Nephron progenitor cell (in vitro differentiated cells): ENCODE measurements around the gene TRDN.

Source experiments
- DNase-seq: peaks from one replicate; pipeline ENCODE4 v3.0.0; 2021
- H3K27ac Mint-ChIP-seq: 2 replicates; pipeline ENCODE4 v1.8.0; 2021; ENCODE audit warnings: mild to moderate bottlenecking, moderate library complexity, mixed read lengths
- H3K27me3 Mint-ChIP-seq: 2 replicates; pipeline ENCODE4 v1.8.0; 2021; ENCODE audit warnings: mild to moderate bottlenecking, low read depth, mixed read lengths; ENCODE audit not compliant: poor library complexity
- H3K36me3 Mint-ChIP-seq: 2 replicates; pipeline ENCODE4 v1.8.0; 2021; ENCODE audit warnings: low read depth, mixed read lengths
- H3K4me1 Mint-ChIP-seq: 2 replicates; pipeline ENCODE4 v1.8.0; 2021; ENCODE audit warnings: mixed read lengths
- H3K4me3 Mint-ChIP-seq: 2 replicates; pipeline ENCODE4 v1.8.0; 2021; ENCODE audit warnings: mild to moderate bottlenecking, moderate library complexity, mixed read lengths
- H3K9me3 Mint-ChIP-seq: 2 replicates; pipeline ENCODE4 v1.8.0; 2021; ENCODE audit warnings: mild to moderate bottlenecking, moderate library complexity, mixed read lengths
- TF ChIP-seq, protein P1 (sequence below): fragments of 200-600 bp; sonication (generic); IDR thresholded peaks from 2 replicates; pipeline ENCODE4 v1.5.0; 2021; ENCODE audit warnings: antibody characterized with exemption

TRDN gene

GRCh38 chr6:123629258-123629941 is 7.3 kb downstream of the TRDN start:
- TF ChIP-seq, protein P1, sequence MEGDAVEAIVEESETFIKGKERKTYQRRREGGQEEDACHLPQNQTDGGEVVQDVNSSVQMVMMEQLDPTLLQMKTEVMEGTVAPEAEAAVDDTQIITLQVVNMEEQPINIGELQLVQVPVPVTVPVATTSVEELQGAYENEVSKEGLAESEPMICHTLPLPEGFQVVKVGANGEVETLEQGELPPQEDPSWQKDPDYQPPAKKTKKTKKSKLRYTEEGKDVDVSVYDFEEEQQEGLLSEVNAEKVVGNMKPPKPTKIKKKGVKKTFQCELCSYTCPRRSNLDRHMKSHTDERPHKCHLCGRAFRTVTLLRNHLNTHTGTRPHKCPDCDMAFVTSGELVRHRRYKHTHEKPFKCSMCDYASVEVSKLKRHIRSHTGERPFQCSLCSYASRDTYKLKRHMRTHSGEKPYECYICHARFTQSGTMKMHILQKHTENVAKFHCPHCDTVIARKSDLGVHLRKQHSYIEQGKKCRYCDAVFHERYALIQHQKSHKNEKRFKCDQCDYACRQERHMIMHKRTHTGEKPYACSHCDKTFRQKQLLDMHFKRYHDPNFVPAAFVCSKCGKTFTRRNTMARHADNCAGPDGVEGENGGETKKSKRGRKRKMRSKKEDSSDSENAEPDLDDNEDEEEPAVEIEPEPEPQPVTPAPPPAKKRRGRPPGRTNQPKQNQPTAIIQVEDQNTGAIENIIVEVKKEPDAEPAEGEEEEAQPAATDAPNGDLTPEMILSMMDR: no peak
- Mint-ChIP-seq H3K4me1 (no peaks in the 10 kb centered on the region), H3K36me3 (no peaks in the 10 kb centered on the region), H3K27ac (no peak overlapping the region), H3K9me3 (no peaks in the 10 kb centered on the region), H3K27me3 (no peaks in the 10 kb centered on the region), H3K4me3 (no peak overlapping the region)
- DNase-seq: no peak

- no peak for DNase-seq
- TF ChIP-seq, protein P1: no peak
- H3K4me3 Mint-ChIP-seq: no peak overlapping the region
- no peaks in the 10 kb centered on the region for H3K36me3 Mint-ChIP-seq
- H3K27ac Mint-ChIP-seq: no peak overlapping the region
- H3K27me3 Mint-ChIP-seq: no peaks in the 10 kb centered on the region
- no peaks in the 10 kb centered on the region for H3K9me3 Mint-ChIP-seq
- H3K4me1 Mint-ChIP-seq: no peaks in the 10 kb centered on the region
Measured at GRCh38 chr6:123625696-123626095, 11.1 kb downstream of the TRDN start.

GRCh38 chr6:123622780-123623179 is 14.0 kb downstream of the TRDN start:
- no peaks in the 10 kb centered on the region for H3K9me3 Mint-ChIP-seq
- TF ChIP-seq, protein P1: no peak
- H3K4me1 Mint-ChIP-seq: no peaks in the 10 kb centered on the region
- no peak for DNase-seq
- H3K27ac Mint-ChIP-seq: no peak overlapping the region
- peaks cover 3% of the 10 kb centered on the region for H3K27me3 Mint-ChIP-seq
- no peak overlapping the region for H3K4me3 Mint-ChIP-seq
- no peaks in the 10 kb centered on the region for H3K36me3 Mint-ChIP-seq

GRCh38 chr6:123619156-123619555 is 17.6 kb downstream of the TRDN start:
- no peak for DNase-seq
- H3K4me3 Mint-ChIP-seq: no peak overlapping the region
- no peaks in the 10 kb centered on the region for H3K9me3 Mint-ChIP-seq
- H3K27ac Mint-ChIP-seq: no peak overlapping the region
- TF ChIP-seq, protein P1: no peak
- peaks cover 6% of the 10 kb centered on the region for H3K27me3 Mint-ChIP-seq
- H3K36me3 Mint-ChIP-seq: no peaks in the 10 kb centered on the region
- H3K4me1 Mint-ChIP-seq: no peaks in the 10 kb centered on the region

- Mint-ChIP-seq H3K27me3 (peaks cover 6% of the 10 kb centered on the region), H3K27ac (no peak overlapping the region), H3K4me3 (no peak overlapping the region), H3K9me3 (no peaks in the 10 kb centered on the region), H3K36me3 (no peaks in the 10 kb centered on the region), H3K4me1 (no peaks in the 10 kb centered on the region)
- no peak for DNase-seq
- TF ChIP-seq, protein P1: no peak
Measured at GRCh38 chr6:123616942-123617341, 19.8 kb downstream of the TRDN start.

GRCh38 chr6:123616016-123616415 is 20.7 kb downstream of the TRDN start:
- Mint-ChIP-seq H3K4me3 (no peak overlapping the region), H3K27me3 (peaks cover 6% of the 10 kb centered on the region), H3K27ac (no peak overlapping the region), H3K9me3 (no peaks in the 10 kb centered on the region), H3K4me1 (no peaks in the 10 kb centered on the region), H3K36me3 (no peaks in the 10 kb centered on the region)
- TF ChIP-seq, protein P1: no peak
- DNase-seq: no peak
